GM12872 (cell line): ENCODE data around the gene MYH9.

Source experiments
- TF ChIP-seq, protein P1 (sequence below): IDR thresholded peaks from 3 replicates; pipeline ENCODE4 v1.5.1; 2011; ENCODE audit warnings: low read depth, mild to moderate bottlenecking, low read length, moderate library complexity; ENCODE audit not compliant: insufficient read depth

MYH9 gene

GRCh38 chr22:36334821-36335603 is 52.8 kb downstream of the MYH9 start:
- TF ChIP-seq, protein P1, sequence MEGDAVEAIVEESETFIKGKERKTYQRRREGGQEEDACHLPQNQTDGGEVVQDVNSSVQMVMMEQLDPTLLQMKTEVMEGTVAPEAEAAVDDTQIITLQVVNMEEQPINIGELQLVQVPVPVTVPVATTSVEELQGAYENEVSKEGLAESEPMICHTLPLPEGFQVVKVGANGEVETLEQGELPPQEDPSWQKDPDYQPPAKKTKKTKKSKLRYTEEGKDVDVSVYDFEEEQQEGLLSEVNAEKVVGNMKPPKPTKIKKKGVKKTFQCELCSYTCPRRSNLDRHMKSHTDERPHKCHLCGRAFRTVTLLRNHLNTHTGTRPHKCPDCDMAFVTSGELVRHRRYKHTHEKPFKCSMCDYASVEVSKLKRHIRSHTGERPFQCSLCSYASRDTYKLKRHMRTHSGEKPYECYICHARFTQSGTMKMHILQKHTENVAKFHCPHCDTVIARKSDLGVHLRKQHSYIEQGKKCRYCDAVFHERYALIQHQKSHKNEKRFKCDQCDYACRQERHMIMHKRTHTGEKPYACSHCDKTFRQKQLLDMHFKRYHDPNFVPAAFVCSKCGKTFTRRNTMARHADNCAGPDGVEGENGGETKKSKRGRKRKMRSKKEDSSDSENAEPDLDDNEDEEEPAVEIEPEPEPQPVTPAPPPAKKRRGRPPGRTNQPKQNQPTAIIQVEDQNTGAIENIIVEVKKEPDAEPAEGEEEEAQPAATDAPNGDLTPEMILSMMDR = no peak

DNA sequence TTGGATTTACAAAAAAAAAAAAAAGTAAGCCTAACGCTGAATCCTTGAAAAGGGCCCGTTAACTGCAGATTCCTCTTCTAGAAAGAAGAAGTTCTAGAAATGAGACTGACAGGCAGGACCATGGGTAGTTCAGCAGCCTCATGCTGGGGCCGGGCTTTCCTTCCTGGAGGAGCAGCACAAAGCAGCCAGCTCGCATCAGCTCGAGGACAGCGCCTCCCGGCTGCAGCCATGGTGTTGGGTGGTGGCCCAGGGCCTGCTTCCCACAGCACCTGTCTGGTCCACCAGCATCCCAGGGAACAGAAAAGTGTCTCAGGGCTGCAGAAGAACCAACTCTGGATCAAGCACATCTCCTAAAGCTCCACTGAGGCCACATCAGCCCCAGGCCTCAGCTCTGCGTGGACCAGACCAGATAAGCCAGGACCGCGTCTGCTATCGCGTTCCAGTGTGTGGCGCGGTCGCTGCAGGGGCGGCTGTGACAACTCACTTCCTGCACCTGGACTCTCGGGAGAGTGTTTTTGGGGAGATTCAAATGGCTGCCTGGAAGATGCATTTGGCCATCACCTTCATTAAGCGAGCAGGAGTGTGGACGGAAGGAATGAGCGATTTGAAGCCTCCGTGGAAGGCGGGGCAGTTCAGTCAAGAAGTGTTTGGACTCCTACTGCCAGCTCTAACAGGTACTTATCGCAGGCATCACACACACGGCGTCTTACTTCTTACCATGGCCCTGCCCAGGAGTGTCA is 53.5 kb downstream of the MYH9 start:
- TF ChIP-seq, protein P1 = no peak

DNA sequence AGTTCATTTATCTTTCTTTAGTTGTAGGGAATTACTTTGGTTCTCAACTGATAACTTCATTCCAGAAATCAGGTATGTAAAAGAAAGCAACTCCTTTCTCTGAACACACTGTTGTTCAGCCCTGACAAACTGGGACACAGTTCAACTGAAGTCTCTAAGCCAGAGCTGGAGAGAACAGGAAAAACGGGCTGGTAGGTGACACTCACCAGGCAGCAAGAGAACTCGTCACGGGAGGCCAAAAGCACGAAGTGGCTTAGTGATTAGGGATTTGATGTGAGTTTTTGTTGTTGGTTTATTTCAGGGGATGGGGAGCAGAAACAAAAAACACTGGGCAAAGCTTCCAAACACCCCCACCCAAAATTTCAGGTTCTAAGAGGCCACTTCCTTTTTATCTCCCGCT is 54.1 kb downstream of the MYH9 start:
- TF ChIP-seq, protein P1 = no peak

GRCh38 chr22:36332623-36333332 is 55.0 kb downstream of the MYH9 start:
- TF ChIP-seq, protein P1 = no peak

DNA sequence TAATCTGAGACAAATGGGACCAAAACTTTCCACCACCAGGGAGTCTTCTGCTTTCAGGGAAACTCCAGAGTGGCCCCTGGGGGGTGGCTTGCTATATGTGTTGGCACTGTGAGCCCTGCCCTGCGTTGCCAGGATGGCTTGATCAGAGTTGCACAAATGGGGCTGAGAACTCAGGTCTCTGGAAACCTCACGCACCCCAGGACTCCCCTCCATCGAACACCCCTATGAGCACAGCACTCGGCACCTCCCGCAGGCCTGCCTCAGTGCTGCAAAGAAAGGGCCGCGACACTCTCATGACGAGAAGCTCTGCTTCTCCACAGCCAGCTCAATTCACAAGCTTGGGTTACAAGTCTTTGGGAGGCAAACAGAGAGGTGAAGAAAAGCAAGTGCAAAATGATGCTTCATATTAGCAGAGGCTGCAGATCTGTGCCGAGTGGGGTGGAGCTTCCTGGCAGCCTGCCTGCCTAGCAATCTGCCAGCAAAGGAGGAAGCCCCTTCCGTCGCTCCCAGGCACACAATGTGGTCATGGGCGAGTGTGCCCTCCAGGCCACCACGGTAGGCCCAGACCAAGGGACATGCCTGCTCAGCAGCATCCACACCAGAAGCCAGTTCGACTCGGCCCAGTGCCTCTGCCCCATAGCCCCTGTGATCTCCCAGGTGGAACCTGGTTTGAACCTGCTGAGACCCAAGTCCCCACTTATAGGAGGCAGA is 55.7 kb downstream of the MYH9 start:
- TF ChIP-seq, protein P1 = no peak

GRCh38 chr22:36331306-36331911 is 56.4 kb downstream of the MYH9 start:
- TF ChIP-seq, protein P1 = no peak
